Parathyroid adenoma (tissue), 2 donors: ENCODE measurements around the gene RETREG1.

Experiments
- H2AFZ ChIP-seq: fragments of 300-600 bp; sonication (generic); one replicate; pipeline ENCODE4 v1.7.0; 2017; ENCODE audit warnings: antibody characterized with exemption, mild to moderate bottlenecking
- H3K27ac ChIP-seq: fragments of 300-600 bp; sonication (generic); one replicate; pipeline ENCODE4 v1.7.0; 2017
- H3K27me3 ChIP-seq: fragments of 300-600 bp; sonication (generic); one replicate; pipeline ENCODE4 v1.7.0; 2017; ENCODE audit warnings: low read length; ENCODE audit not compliant: control insufficient read depth, insufficient read depth
- H3K36me3 ChIP-seq: fragments of 300-600 bp; sonication (generic); one replicate; pipeline ENCODE4 v1.7.0; 2017; ENCODE audit warnings: low read length; ENCODE audit not compliant: control insufficient read depth, insufficient read depth
- H3K4me1 ChIP-seq: fragments of 300-600 bp; sonication (generic); one replicate; pipeline ENCODE4 v1.7.0; 2017; ENCODE audit warnings: control low read depth
- H3K4me2 ChIP-seq: fragments of 300-600 bp; sonication (generic); one replicate; pipeline ENCODE4 v1.7.0; 2017; ENCODE audit warnings: low read length
- H3K4me3 ChIP-seq: fragments of 300-600 bp; sonication (generic); one replicate; pipeline ENCODE4 v1.7.0; 2017; ENCODE audit warnings: low read depth, low read length
- H3K79me2 ChIP-seq: fragments of 300-600 bp; sonication (generic); one replicate; pipeline ENCODE4 v1.7.0; 2017; ENCODE audit warnings: control low read depth
- H3K9ac ChIP-seq: fragments of 300-600 bp; sonication (generic); one replicate; pipeline ENCODE4 v1.7.0; 2017; ENCODE audit warnings: mild to moderate bottlenecking
- H3K9me3 ChIP-seq: fragments of 300-600 bp; sonication (generic); one replicate; pipeline ENCODE4 v1.7.0; 2017; ENCODE audit warnings: low read length; ENCODE audit not compliant: control insufficient read depth
- CTCF ChIP-seq: fragments of 300-600 bp; sonication (generic); IDR thresholded peaks from one replicate; pipeline ENCODE4 v1.7.0; 2017; ENCODE audit warnings: antibody characterized with exemption, mild to moderate bottlenecking
- donor health status: primary hyperparathyroidism.

Gene RETREG1

GRCh38 chr5:16570121-16570815 lies 46.5 kb downstream of the RETREG1 start:
- H3K4me1 ChIP-seq = peaks cover 9% of the 10 kb centered on the region
- H2AFZ ChIP-seq = no peak overlapping the region
- H3K4me2 ChIP-seq = no peak overlapping the region
- no peaks in the 10 kb centered on the region for H3K9me3 ChIP-seq
- H3K27me3 ChIP-seq = no peaks in the 10 kb centered on the region
- no peak overlapping the region for H3K9ac ChIP-seq
- H3K36me3 ChIP-seq = no peaks in the 10 kb centered on the region
- TF ChIP-seq CTCF = no peak
- H3K79me2 ChIP-seq = no peaks in the 10 kb centered on the region
- H3K4me3 ChIP-seq = no peak overlapping the region
- no peak overlapping the region for H3K27ac ChIP-seq

- H3K79me2 ChIP-seq = no peaks in the 10 kb centered on the region
- H3K4me2 ChIP-seq = no peak overlapping the region
- H3K27me3 ChIP-seq = no peaks in the 10 kb centered on the region
- no peak overlapping the region for H3K27ac ChIP-seq
- H2AFZ ChIP-seq = no peak overlapping the region
- no peak overlapping the region for H3K4me3 ChIP-seq
- H3K4me1 ChIP-seq = peaks cover 17% of the 10 kb centered on the region
- H3K36me3 ChIP-seq = no peaks in the 10 kb centered on the region
- H3K9me3 ChIP-seq = no peaks in the 10 kb centered on the region
- no peak overlapping the region for H3K9ac ChIP-seq
- no peak for TF ChIP-seq CTCF
Measured at GRCh38 chr5:16568875-16569580, 47.8 kb downstream of the RETREG1 start.

GRCh38 chr5:16567365-16567764 lies 49.4 kb downstream of the RETREG1 start:
- no peak overlapping the region for H3K4me2 ChIP-seq
- TF ChIP-seq CTCF = no peak
- H3K4me1 ChIP-seq = peaks cover 17% of the 10 kb centered on the region
- no peak overlapping the region for H2AFZ ChIP-seq
- H3K9me3 ChIP-seq = no peaks in the 10 kb centered on the region
- H3K36me3 ChIP-seq = no peaks in the 10 kb centered on the region
- no peak overlapping the region for H3K4me3 ChIP-seq
- H3K27me3 ChIP-seq = no peaks in the 10 kb centered on the region
- H3K9ac ChIP-seq = no peak overlapping the region
- H3K27ac ChIP-seq = no peak overlapping the region
- H3K79me2 ChIP-seq = no peaks in the 10 kb centered on the region

GRCh38 chr5:16565118-16565517 lies 51.7 kb downstream of the RETREG1 start:
- H2AFZ ChIP-seq = no peak overlapping the region
- H3K9ac ChIP-seq = no peak overlapping the region
- no peaks in the 10 kb centered on the region for H3K79me2 ChIP-seq
- H3K4me1 ChIP-seq = peaks cover 17% of the 10 kb centered on the region
- H3K9me3 ChIP-seq = no peaks in the 10 kb centered on the region
- no peaks in the 10 kb centered on the region for H3K36me3 ChIP-seq
- TF ChIP-seq CTCF = no peak
- H3K27me3 ChIP-seq = no peaks in the 10 kb centered on the region
- no peak overlapping the region for H3K27ac ChIP-seq
- H3K4me2 ChIP-seq = no peak overlapping the region
- no peak overlapping the region for H3K4me3 ChIP-seq
